B cell (primary cell): Measurements from ENCODE around the gene MLH1. TPM values are rescaled to one million over a fixed set of nuclear protein-coding genes. Genes with fewer than 3 reads are reported as not detected.

Experiments used
- ATAC-seq: fragments of 200-7000 bp; cut with Tn5 transposase; one replicate; pipeline ENCODE4 v1.10.0; 2021; ENCODE audit warnings: low read depth, mild to moderate bottlenecking, moderate number of reproducible peaks, moderate library complexity
- CTCF ChIA-PET: fragments of 350-600 bp; sonication (Branson Sonifier 250); formaldehyde crosslinking; loops from one replicate; lab custom pipeline; 2021; ENCODE audit warnings: antibody characterized with exemption, inconsistent platforms; lab: Charles Lee
- POLR2A ChIA-PET: fragments of 350-600 bp; sonication (Branson Sonifier 250); formaldehyde crosslinking; loops from one replicate; lab custom pipeline; 2021; ENCODE audit warnings: antibody characterized with exemption; lab: Charles Lee
- DNase-seq: peaks from one replicate; pipeline ENCODE4 v3.0.0; 2013
- H2AFZ ChIP-seq: 2 replicates; pipeline ENCODE4 v1.6.1; 2012; ENCODE audit warnings: mild to moderate bottlenecking, low read depth, low read length; ENCODE audit not compliant: insufficient read depth, poor library complexity, severe bottlenecking
- H3K27ac ChIP-seq, 2 donors: 1 replicate in 1 of 2; 2 replicates in 1 of 2; pipeline ENCODE4 v1.5.1; 2012 to 2013; ENCODE audit warnings: low read length in 2 of 2, mild to moderate bottlenecking in 2 of 2, moderate library complexity in 1 of 2
- H3K27me3 ChIP-seq, 4 experiments: fragments of 200-600 bp in 1 of 4; sonication (generic) in 1 of 4; replicated peaks in 1 of 4; 1 replicate in 2 of 4; 2 replicates in 2 of 4; pipeline versions ENCODE4 v1.6.1 to v1.7.0; 2013 to 2016; ENCODE audit warnings: low read length in 3 of 4, mild to moderate bottlenecking in 2 of 4, mixed read lengths in 1 of 4, moderate library complexity in 1 of 4; ENCODE audit not compliant: insufficient read depth in 4 of 4, control insufficient read depth in 3 of 4; ENCODE audit errors: control extremely low read depth in 1 of 4
- H3K36me3 ChIP-seq, 2 experiments: replicated peaks in 1 of 2; 1 replicate in 1 of 2; 2 replicates in 1 of 2; pipeline versions ENCODE4 v1.6.1 to v1.7.1; 2013; ENCODE audit warnings: low read length in 1 of 2; ENCODE audit not compliant: insufficient read depth in 2 of 2, control insufficient read depth in 1 of 2; ENCODE audit errors: control extremely low read depth in 1 of 2, extremely low read depth in 1 of 2
- H3K4me1 ChIP-seq, 2 donors: fragments of 200-600 bp in 1 of 2; sonication (generic) in 1 of 2; 1 replicate in 1 of 2; 2 replicates in 1 of 2; pipeline versions ENCODE4 v1.5.1 to v1.6.1; 2013 to 2017; ENCODE audit warnings: low read length in 2 of 2; ENCODE audit not compliant: control insufficient read depth in 2 of 2, insufficient read depth in 2 of 2
- H3K4me2 ChIP-seq: replicated peaks from 2 replicates; pipeline ENCODE3; 2012; ENCODE audit warnings: mild to moderate bottlenecking, low read depth, low read length; ENCODE audit not compliant: poor library complexity, severe bottlenecking
- H3K4me3 ChIP-seq, 5 experiments: fragments of 200-600 bp in 1 of 5; sonication (generic) in 1 of 5; 1 replicate in 3 of 5; 2 replicates in 2 of 5; pipeline versions ENCODE4 v1.5.1 to v1.7.0; 2011 to 2016; ENCODE audit warnings: low read length in 4 of 5, mild to moderate bottlenecking in 4 of 5, low read depth in 2 of 5, control low read depth in 1 of 5, moderate library complexity in 1 of 5; ENCODE audit not compliant: insufficient read depth in 1 of 5; ENCODE audit errors: control extremely low read depth in 1 of 5, extremely low read depth in 1 of 5
- H3K79me2 ChIP-seq: fragments of 200-600 bp; sonication (generic); one replicate; pipeline ENCODE4 v1.6.0; 2016; ENCODE audit warnings: low read length; ENCODE audit not compliant: control insufficient read depth, insufficient read depth
- H3K9ac ChIP-seq: fragments of 200-600 bp; sonication (generic); 2 replicates; pipeline ENCODE4 v1.6.1; 2017; ENCODE audit warnings: mild to moderate bottlenecking, low read length, moderate library complexity
- H3K9me3 ChIP-seq, 3 donors: one replicate each; pipeline versions ENCODE4 v1.6.1 to v1.7.1; 2013; ENCODE audit warnings: low read length in 2 of 3; ENCODE audit not compliant: control insufficient read depth in 2 of 3, insufficient read depth in 1 of 3; ENCODE audit errors: control extremely low read depth in 1 of 3
- H4K20me1 ChIP-seq: 2 replicates; pipeline ENCODE4 v1.6.0; 2012; ENCODE audit warnings: mild to moderate bottlenecking, low read length; ENCODE audit not compliant: insufficient read depth, control insufficient read depth, poor library complexity, severe bottlenecking
- H3K27ac Mint-ChIP-seq: one replicate; pipeline ENCODE4 v1.8.0; 2021; ENCODE audit warnings: mixed read lengths
- H3K27me3 Mint-ChIP-seq: one replicate; pipeline ENCODE4 v1.8.0; 2021; ENCODE audit warnings: mixed read lengths
- H3K4me1 Mint-ChIP-seq: one replicate; pipeline ENCODE4 v1.8.0; 2021; ENCODE audit warnings: mixed read lengths
- H3K4me3 Mint-ChIP-seq: one replicate; pipeline ENCODE4 v1.8.0; 2021; ENCODE audit warnings: mixed read lengths
- H3K9me3 Mint-ChIP-seq: one replicate; pipeline ENCODE4 v1.8.0; 2022; ENCODE audit warnings: mixed read lengths; ENCODE audit not compliant: insufficient read depth
- EZH2 ChIP-seq: IDR thresholded peaks from 2 replicates; pipeline ENCODE4 v1.6.1; 2012; ENCODE audit warnings: borderline replicate concordance, low read depth, mild to moderate bottlenecking, moderate library complexity, low read length; ENCODE audit not compliant: insufficient read depth, poor library complexity, severe bottlenecking
- WGBS: methylation state at CpG from one replicate; pipeline ENCODE4 v1.1.5; 2013; ENCODE audit warnings: missing lambda C conversion rate; ENCODE audit not compliant: insufficient coverage; 5-methylcytosine and 5-hydroxymethylcytosine counted together
- intact Hi-C: fragments of 100-400 bp; cut with micrococcal nuclease; formaldehyde crosslinking; loops from one replicate; pipeline ENCODE4 v1.10.0; 2022
- polyA plus RNA-seq: library from polyadenylated mRNA; depleted of rRNA; stranded (reverse); fragments of >200 nt; gene quantifications from 2 replicates; pipeline ENCODE4 v1.2.3, GENCODE V29; 2012
- total RNA-seq, 2 donors: library from RNA; stranded (reverse); fragments of 120-200 nt in 1 of 2; gene quantifications; 1 replicate in 1 of 2; 2 replicates in 1 of 2; pipeline versions ENCODE4 v1.2.3 to v1.2.4, GENCODE V29; 2013 to 2022
- TF ChIP-seq, protein P1 (sequence below): fragments of 200-600 bp; IDR thresholded peaks from one replicate; pipeline ENCODE4 v1.8.0; 2022; ENCODE audit warnings: antibody characterized with exemption, mild to moderate bottlenecking

MLH1 gene
- total and polyA plus RNA-seq, 2 donors (not counting 1 experiment from before 2014, with no cell fraction given) = 22.4 to 38.5 TPM

GRCh38 chr3:37029516-37030163 is 36.3 kb downstream of the MLH1 start:
- no peak overlapping the region for H3K9ac ChIP-seq
- DNase-seq = no peak
- Mint-ChIP-seq H3K4me3 (no peak overlapping the region), H3K27ac (no peak overlapping the region), H3K27me3 (no peaks in the 10 kb centered on the region), H3K4me1 (peaks cover 8% of the 10 kb centered on the region), H3K9me3 (no peaks in the 10 kb centered on the region)
- intact Hi-C loops = no loop called here
- H3K27me3 ChIP-seq = no peaks in the 10 kb centered on the region
- no peaks in the 10 kb centered on the region for H4K20me1 ChIP-seq
- TF ChIP-seq EZH2 = no peak
- TF ChIP-seq, protein P1, sequence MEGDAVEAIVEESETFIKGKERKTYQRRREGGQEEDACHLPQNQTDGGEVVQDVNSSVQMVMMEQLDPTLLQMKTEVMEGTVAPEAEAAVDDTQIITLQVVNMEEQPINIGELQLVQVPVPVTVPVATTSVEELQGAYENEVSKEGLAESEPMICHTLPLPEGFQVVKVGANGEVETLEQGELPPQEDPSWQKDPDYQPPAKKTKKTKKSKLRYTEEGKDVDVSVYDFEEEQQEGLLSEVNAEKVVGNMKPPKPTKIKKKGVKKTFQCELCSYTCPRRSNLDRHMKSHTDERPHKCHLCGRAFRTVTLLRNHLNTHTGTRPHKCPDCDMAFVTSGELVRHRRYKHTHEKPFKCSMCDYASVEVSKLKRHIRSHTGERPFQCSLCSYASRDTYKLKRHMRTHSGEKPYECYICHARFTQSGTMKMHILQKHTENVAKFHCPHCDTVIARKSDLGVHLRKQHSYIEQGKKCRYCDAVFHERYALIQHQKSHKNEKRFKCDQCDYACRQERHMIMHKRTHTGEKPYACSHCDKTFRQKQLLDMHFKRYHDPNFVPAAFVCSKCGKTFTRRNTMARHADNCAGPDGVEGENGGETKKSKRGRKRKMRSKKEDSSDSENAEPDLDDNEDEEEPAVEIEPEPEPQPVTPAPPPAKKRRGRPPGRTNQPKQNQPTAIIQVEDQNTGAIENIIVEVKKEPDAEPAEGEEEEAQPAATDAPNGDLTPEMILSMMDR = no peak
- no peak overlapping the region for H3K4me3 ChIP-seq
- H3K36me3 ChIP-seq = peaks cover 0 to 67% of the 10 kb centered on the region in 2 experiments
- H3K4me2 ChIP-seq = no peak overlapping the region
- H3K79me2 ChIP-seq = peaks cover 20% of the 10 kb centered on the region
- peaks cover 4 to 5% of the 10 kb centered on the region in 2 donors for H3K4me1 ChIP-seq
- CTCF ChIA-PET = interaction anchor here (1.2 to 1.4 kb wide), 2 partner anchors 71 to 184 kb away, joined by 3 read pairs; no protein-coding TSS in a partner anchor
- no peak for ATAC-seq
- no peaks in the 10 kb centered on the region for H3K9me3 ChIP-seq
- POLR2A ChIA-PET = no interaction called here
- no peak overlapping the region for H3K27ac ChIP-seq
- H2AFZ ChIP-seq = no peak overlapping the region

- H3K9me3 Mint-ChIP-seq = no peaks in the 10 kb centered on the region
Observed at GRCh38 chr3:37030588-37030987, 37.3 kb downstream of the MLH1 start.

More at GRCh38 chr3:37030588-37030987, 37.3 kb downstream of the MLH1 start:
- Mint-ChIP-seq H3K4me1 (peaks cover 1% of the 10 kb centered on the region), H3K27me3 (no peaks in the 10 kb centered on the region), H3K4me3 (no peak overlapping the region), H3K27ac (no peak overlapping the region)
- ChIA-PET CTCF (no interaction called here), POLR2A (no interaction called here)
- no peak overlapping the region for H3K9ac ChIP-seq
- peaks cover 0 to 69% of the 10 kb centered on the region in 2 experiments for H3K36me3 ChIP-seq
- TF ChIP-seq, protein P1 = no peak
- TF ChIP-seq EZH2 = no peak
- H3K27me3 ChIP-seq = no peaks in the 10 kb centered on the region
- H4K20me1 ChIP-seq = no peaks in the 10 kb centered on the region
- intact Hi-C loops = no loop called here
- H3K79me2 ChIP-seq = peaks cover 19% of the 10 kb centered on the region
- no peak for DNase-seq
- ATAC-seq = no peak
- no peak overlapping the region for H3K27ac ChIP-seq
- H3K4me3 ChIP-seq = no peak overlapping the region
- peaks cover 0 to 4% (median 0%) of the 10 kb centered on the region in 3 donors for H3K9me3 ChIP-seq
- no peak overlapping the region for H3K4me2 ChIP-seq
- no peak overlapping the region for H2AFZ ChIP-seq
- H3K4me1 ChIP-seq = no peaks in the 10 kb centered on the region
- WGBS = no CpG with 5 or more reads among the region's 3 CpGs
